Left kidney (tissue), 2 donors: ENCODE results near the gene MEGF6. TPM values are rescaled to one million over a fixed set of nuclear protein-coding genes. Genes with fewer than 3 reads are reported as not detected.

Source experiments
- DNase-seq: peaks from one replicate; pipeline ENCODE4 v3.0.0-alpha.2; 2013
- polyA plus RNA-seq: library from polyadenylated mRNA; unstranded; fragments of 120-200 nt; gene quantifications from one replicate; pipeline ENCODE4 v1.2.1, GENCODE V29; 2013; ENCODE audit not compliant: insufficient read length

The MEGF6 gene
- polyA plus RNA-seq, 1 donor: 8.6 TPM

GRCh38 chr1:3521426-3521825 lies 89.9 kb downstream of the MEGF6 start:
- no peak for DNase-seq

GRCh38 chr1:3520419-3521378 lies 90.6 kb downstream of the MEGF6 start:
- DNase-seq: no peak

- DNase-seq: no peak
Observed at GRCh38 chr1:3519301-3519885, 91.9 kb downstream of the MEGF6 start.

- no peak for DNase-seq
Observed at GRCh38 chr1:3518756-3519155, 92.6 kb downstream of the MEGF6 start.

GRCh38 chr1:3518256-3518655 lies 93.1 kb downstream of the MEGF6 start:
- DNase-seq: no peak

- DNase-seq: no peak
Observed at GRCh38 chr1:3516911-3517675, 94.2 kb downstream of the MEGF6 start.

GRCh38 chr1:3516481-3516869 lies 94.8 kb downstream of the MEGF6 start:
- DNase-seq: no peak

GRCh38 chr1:3515774-3516480 lies 95.4 kb downstream of the MEGF6 start:
- no peak for DNase-seq

GRCh38 chr1:3515272-3515671 lies 96.0 kb downstream of the MEGF6 start:
- DNase-seq: no peak

GRCh38 chr1:3514404-3514803 lies 96.9 kb downstream of the MEGF6 start:
- no peak for DNase-seq

- DNase-seq: no peak
Observed at GRCh38 chr1:3511856-3512255, 99.5 kb downstream of the MEGF6 start.

GRCh38 chr1:3511306-3511705 lies 100.0 kb downstream of the MEGF6 start:
- DNase-seq: no peak

GRCh38 chr1:3510956-3511250 lies 100.4 kb downstream of the MEGF6 start:
- no peak for DNase-seq

- no peak for DNase-seq
Observed at GRCh38 chr1:3510136-3510955, 101.0 kb downstream of the MEGF6 start.

GRCh38 chr1:3509721-3510120 lies 101.6 kb downstream of the MEGF6 start:
- DNase-seq: no peak

- DNase-seq: no peak
Observed at GRCh38 chr1:3508757-3509415, 102.4 kb downstream of the MEGF6 start.

GRCh38 chr1:3507636-3508275 lies 103.6 kb downstream of the MEGF6 start:
- no peak for DNase-seq

- DNase-seq: no peak
Observed at GRCh38 chr1:3506943-3507342, 104.4 kb downstream of the MEGF6 start.

GRCh38 chr1:3506041-3506440 lies 105.3 kb downstream of the MEGF6 start:
- DNase-seq: no peak

GRCh38 chr1:3505161-3505560 lies 106.1 kb downstream of the MEGF6 start:
- DNase-seq: no peak

GRCh38 chr1:3504822-3505153 lies 106.5 kb downstream of the MEGF6 start:
- DNase-seq: no peak
